Measurements from ENCODE around the gene EBF3. TPM values are rescaled to one million over a fixed set of nuclear protein-coding genes. Genes with fewer than 3 reads are reported as not detected.

EBF3 gene
- total RNA-seq, 2 donors from 2014 or later: 0.12 to 0.80 TPM

DNA sequence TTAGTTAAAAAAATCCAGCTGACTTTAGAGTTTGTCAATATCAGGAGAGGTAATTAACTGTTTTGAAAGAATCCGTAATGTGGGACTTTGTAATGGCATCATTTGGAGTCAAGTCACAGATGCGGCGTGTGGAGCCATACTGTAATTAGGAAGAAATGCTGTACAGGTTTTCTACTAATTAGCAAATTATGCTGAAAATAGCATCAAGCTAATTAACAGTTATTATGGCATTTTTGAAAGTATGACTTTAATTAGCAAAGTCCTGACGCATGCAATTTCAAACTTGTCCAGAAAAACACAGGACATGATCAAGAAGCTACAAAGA is 68.3 kb downstream of the EBF3 start:
- no peak overlapping the region for H3K4me3 ChIP-seq
- DNase-seq: no peak
- no peak overlapping the region for H3K27ac ChIP-seq
- intact Hi-C loops (cut with DNase I): no loop called here
- H3K9ac ChIP-seq (ENCODE audit: low read depth in 2 of 2, low read length in 2 of 2): no peak overlapping the region
- H3K36me3 ChIP-seq: no peaks in the 10 kb centered on the region
- no peak for TF ChIP-seq CTCF (IDR thresholded peaks at IDR 0.05)
- H3K4me1 ChIP-seq: no peaks in the 10 kb centered on the region
- H3K27me3 ChIP-seq: no peaks in the 10 kb centered on the region
- H3K9me3 ChIP-seq: no peaks in the 10 kb centered on the region

- Histone ChIP-seq H3K9ac (ENCODE audit: low read depth in 2 of 2, low read length in 2 of 2) (no peak overlapping the region), H3K27ac (no peak overlapping the region), H3K9me3 (no peaks in the 10 kb centered on the region), H3K36me3 (no peaks in the 10 kb centered on the region), H3K27me3 (no peaks in the 10 kb centered on the region), H3K4me1 (no peaks in the 10 kb centered on the region), H3K4me3 (no peak overlapping the region)
- no peak for TF ChIP-seq CTCF (IDR thresholded peaks at IDR 0.05)
- DNase-seq: no peak
- intact Hi-C loops (cut with DNase I): no loop called here
Observed at GRCh38 chr10:129894698-129895097, 69.4 kb downstream of the EBF3 start.

- no peak for DNase-seq
- intact Hi-C loops (cut with DNase I): no loop called here
- no peaks in the 10 kb centered on the region for H3K27me3 ChIP-seq
Observed at GRCh38 chr10:129893104-129894089, 70.7 kb downstream of the EBF3 start.

GRCh38 chr10:129892548-129893052 is 71.5 kb downstream of the EBF3 start:
- Histone ChIP-seq H3K27me3 (no peaks in the 10 kb centered on the region), H3K4me3 (no peak overlapping the region), H3K27ac (no peak overlapping the region), H3K9ac (ENCODE audit: low read depth in 2 of 2, low read length in 2 of 2) (no peak overlapping the region), H3K36me3 (no peaks in the 10 kb centered on the region), H3K4me1 (no peaks in the 10 kb centered on the region), H3K9me3 (no peaks in the 10 kb centered on the region)
- TF ChIP-seq CTCF (IDR thresholded peaks at IDR 0.05): no peak
- no peak for DNase-seq
- intact Hi-C loops (cut with DNase I): no loop called here

More at GRCh38 chr10:129893104-129894089, 70.7 kb downstream of the EBF3 start:
- H3K4me3 ChIP-seq: no peak overlapping the region
- H3K9me3 ChIP-seq: no peaks in the 10 kb centered on the region
- no peak overlapping the region for H3K9ac ChIP-seq (ENCODE audit: low read depth in 2 of 2, low read length in 2 of 2)
- no peak for TF ChIP-seq CTCF (IDR thresholded peaks at IDR 0.05)
- H3K4me1 ChIP-seq: no peaks in the 10 kb centered on the region
- H3K36me3 ChIP-seq: no peaks in the 10 kb centered on the region
- H3K27ac ChIP-seq: no peak overlapping the region

GRCh38 chr10:129891806-129892205 is 72.3 kb downstream of the EBF3 start:
- Histone ChIP-seq H3K27ac (no peak overlapping the region), H3K27me3 (no peaks in the 10 kb centered on the region), H3K4me1 (no peaks in the 10 kb centered on the region), H3K4me3 (no peak overlapping the region), H3K9me3 (no peaks in the 10 kb centered on the region), H3K36me3 (no peaks in the 10 kb centered on the region), H3K9ac (ENCODE audit: low read depth in 2 of 2, low read length in 2 of 2) (no peak overlapping the region)
- no peak for TF ChIP-seq CTCF (IDR thresholded peaks at IDR 0.05)
- intact Hi-C loops (cut with DNase I): no loop called here
- DNase-seq: no peak

Data from colonic mucosa (tissue), 4 donors.